ENCODE results near the gene CAMK2D.

GRCh38 chr4:113579360-113579759 is 182.2 kb downstream of the CAMK2D start:
- TF ChIP-seq POLR2AphosphoS5 (IDR thresholded peaks at IDR 0.05; ENCODE audit: low read depth, low read length) (no peak), SIN3A (IDR thresholded peaks at IDR 0.05; ENCODE audit: borderline replicate concordance, insufficient read depth, low read length) (no peak), TAF1 (IDR thresholded peaks at IDR 0.05; ENCODE audit: borderline replicate concordance, insufficient read depth, low read length) (no peak)

All from PFSK-1 (cell line).